WTC11 (cell line): ENCODE data around the gene CD79A. TPM values are rescaled to one million over a fixed set of nuclear protein-coding genes. Genes with fewer than 3 reads are reported as not detected.

Source experiments
- ATAC-seq: fragments of 200-7000 bp; cut with Tn5 transposase; 2 replicates; pipeline ENCODE4 v1.10.0; 2021; ENCODE audit warnings: mild to moderate bottlenecking, moderate library complexity
- CTCF ChIA-PET: fragments of 300-600 bp; sonication (Branson Sonifier 250); formaldehyde crosslinking; loops from one replicate; lab custom pipeline; 2021; ENCODE audit warnings: antibody characterized with exemption; lab: Charles Lee
- POLR2A ChIA-PET: fragments of 350-600 bp; sonication (Branson Sonifier 250); formaldehyde crosslinking; loops from one replicate; lab custom pipeline; 2021; ENCODE audit warnings: antibody characterized with exemption; lab: Charles Lee
- DNase-seq: peaks from one replicate; pipeline ENCODE4 v3.0.0; 2021; ENCODE audit warnings: low spot score
- H3K27ac Mint-ChIP-seq: 2 replicates; pipeline ENCODE4 v1.8.0; 2021; ENCODE audit warnings: mixed read lengths
- H3K27me3 Mint-ChIP-seq: 2 replicates; pipeline ENCODE4 v1.8.0; 2021; ENCODE audit warnings: low read depth, mild to moderate bottlenecking, moderate library complexity, mixed read lengths
- H3K36me3 Mint-ChIP-seq: 2 replicates; pipeline ENCODE4 v1.8.0; 2021; ENCODE audit warnings: mixed read lengths
- H3K4me1 Mint-ChIP-seq: 2 replicates; pipeline ENCODE4 v1.8.0; 2022; ENCODE audit warnings: mixed read lengths
- H3K4me3 Mint-ChIP-seq: 2 replicates; pipeline ENCODE4 v1.8.0; 2021; ENCODE audit warnings: mild to moderate bottlenecking, moderate library complexity, mixed read lengths
- H3K9me3 Mint-ChIP-seq: 2 replicates; pipeline ENCODE4 v1.8.0; 2021; ENCODE audit warnings: mixed read lengths
- CBFB ChIP-seq: sonication (generic); formaldehyde crosslinking; IDR thresholded peaks from 2 replicates; pipeline ENCODE4 v1.8.1; 2022; ENCODE audit warnings: mild to moderate bottlenecking, low read depth, missing genetic modification reagents
- CREM ChIP-seq: sonication (generic); formaldehyde crosslinking; IDR thresholded peaks from 2 replicates; pipeline ENCODE4 v1.8.1; 2022; ENCODE audit warnings: mild to moderate bottlenecking, missing genetic modification reagents, moderate library complexity
- EMX1 ChIP-seq: fragments of 250-450 bp; sonication (Bioruptor Pico); IDR thresholded peaks from 2 replicates; pipeline ENCODE4 v1.8.0; 2021; ENCODE audit warnings: mild to moderate bottlenecking
- FOXJ3 ChIP-seq: sonication (generic); formaldehyde crosslinking; IDR thresholded peaks from 2 replicates; pipeline ENCODE4 v1.9.0; 2021; ENCODE audit warnings: missing genetic modification reagents, mild to moderate bottlenecking, borderline replicate concordance
- HMGA2 ChIP-seq: fragments of 250-450 bp; sonication (Bioruptor Pico); IDR thresholded peaks from 2 replicates; pipeline ENCODE4 v1.4.0; 2021; ENCODE audit warnings: mild to moderate bottlenecking, moderate library complexity
- IRF2 ChIP-seq: sonication (generic); formaldehyde crosslinking; IDR thresholded peaks from 2 replicates; pipeline ENCODE4 v1.8.0; 2022; ENCODE audit warnings: low read depth, missing genetic modification reagents, borderline replicate concordance
- JAZF1 ChIP-seq: fragments of 250-450 bp; sonication (Bioruptor Pico); IDR thresholded peaks from 2 replicates; pipeline ENCODE4 v1.9.0; 2021; ENCODE audit warnings: moderate library complexity, mild to moderate bottlenecking, inconsistent platforms
- MXD4 ChIP-seq: fragments of 250-450 bp; sonication (Bioruptor Pico); IDR thresholded peaks from 2 replicates; pipeline ENCODE4 v1.8.0; 2021; ENCODE audit warnings: mild to moderate bottlenecking, moderate library complexity, borderline replicate concordance
- NR3C1 ChIP-seq: sonication (generic); formaldehyde crosslinking; conservative IDR thresholded peaks from 2 replicates; pipeline ENCODE4 v1.8.1; 2023; ENCODE audit warnings: low read depth, mild to moderate bottlenecking, missing genetic modification reagents
- PRRX2 ChIP-seq: fragments of 250-450 bp; sonication (Bioruptor Pico); IDR thresholded peaks from 2 replicates; pipeline ENCODE4 v1.8.0; 2021; ENCODE audit warnings: mild to moderate bottlenecking
- SMAD4 ChIP-seq: sonication (generic); formaldehyde crosslinking; IDR thresholded peaks from 2 replicates; pipeline ENCODE4 v1.8.0; 2022; ENCODE audit warnings: mild to moderate bottlenecking, missing genetic modification reagents
- SOX15 ChIP-seq: fragments of 250-450 bp; sonication (Bioruptor Pico); IDR thresholded peaks from 2 replicates; pipeline ENCODE4 v1.9.0; 2021; ENCODE audit warnings: mild to moderate bottlenecking
- TEAD1 ChIP-seq: sonication (generic); formaldehyde crosslinking; IDR thresholded peaks from 2 replicates; pipeline ENCODE4 v1.8.0; 2022; ENCODE audit warnings: mild to moderate bottlenecking, missing genetic modification reagents
- ZNF121 ChIP-seq: sonication (generic); formaldehyde crosslinking; IDR thresholded peaks from 2 replicates; pipeline ENCODE4 v1.8.0; 2023; ENCODE audit warnings: missing genetic modification reagents
- ZNF138 ChIP-seq: sonication (generic); formaldehyde crosslinking; conservative IDR thresholded peaks from 2 replicates; pipeline ENCODE4 v1.8.1; 2022; ENCODE audit warnings: mild to moderate bottlenecking, moderate library complexity, missing genetic modification reagents
- ZNF263 ChIP-seq: sonication (generic); formaldehyde crosslinking; IDR thresholded peaks from 2 replicates; pipeline ENCODE4 v1.8.1; 2022; ENCODE audit warnings: low read depth, mild to moderate bottlenecking, moderate library complexity, missing genetic modification reagents
- ZNF423 ChIP-seq: fragments of 250-450 bp; sonication (Bioruptor Pico); IDR thresholded peaks from 2 replicates; pipeline ENCODE4 v2.1.2; 2022; ENCODE audit warnings: mild to moderate bottlenecking, moderate library complexity
- ZNF671 ChIP-seq: fragments of 250-450 bp; sonication (Bioruptor Pico); IDR thresholded peaks from 2 replicates; pipeline ENCODE4 v1.8.0; 2021; ENCODE audit warnings: mild to moderate bottlenecking
- total RNA-seq: library from RNA; stranded (reverse); gene quantifications from 3 replicates; pipeline ENCODE4 v1.2.3, GENCODE V29; 2021
- TF ChIP-seq, protein P1 (sequence below): sonication (generic); formaldehyde crosslinking; IDR thresholded peaks from 2 replicates; pipeline ENCODE4 v1.8.1; 2023; ENCODE audit warnings: mild to moderate bottlenecking, missing genetic modification reagents, borderline replicate concordance
- TF ChIP-seq, protein P2 (sequence below): sonication (generic); formaldehyde crosslinking; conservative IDR thresholded peaks from 2 replicates; pipeline ENCODE4 v1.8.1; 2022; ENCODE audit warnings: mild to moderate bottlenecking, missing genetic modification reagents
- TF ChIP-seq, protein P3 (sequence below): sonication (generic); formaldehyde crosslinking; IDR thresholded peaks from 2 replicates; pipeline ENCODE4 v1.8.1; 2023; ENCODE audit warnings: mild to moderate bottlenecking, missing genetic modification reagents, moderate library complexity
- TF ChIP-seq, protein P4 (sequence below): fragments of 250-450 bp; sonication (Bioruptor Pico); IDR thresholded peaks from 2 replicates; pipeline ENCODE4 v1.9.0; 2021; ENCODE audit warnings: moderate library complexity, mild to moderate bottlenecking, inconsistent platforms, borderline replicate concordance
- TF ChIP-seq, protein P5 (sequence below): sonication (generic); formaldehyde crosslinking; IDR thresholded peaks from 2 replicates; pipeline ENCODE4 v1.8.1; 2023; ENCODE audit warnings: mild to moderate bottlenecking, moderate library complexity, missing genetic modification reagents

CD79A gene
- total RNA-seq, 1 experiment from 2014 or later = 0.42 TPM

DNA sequence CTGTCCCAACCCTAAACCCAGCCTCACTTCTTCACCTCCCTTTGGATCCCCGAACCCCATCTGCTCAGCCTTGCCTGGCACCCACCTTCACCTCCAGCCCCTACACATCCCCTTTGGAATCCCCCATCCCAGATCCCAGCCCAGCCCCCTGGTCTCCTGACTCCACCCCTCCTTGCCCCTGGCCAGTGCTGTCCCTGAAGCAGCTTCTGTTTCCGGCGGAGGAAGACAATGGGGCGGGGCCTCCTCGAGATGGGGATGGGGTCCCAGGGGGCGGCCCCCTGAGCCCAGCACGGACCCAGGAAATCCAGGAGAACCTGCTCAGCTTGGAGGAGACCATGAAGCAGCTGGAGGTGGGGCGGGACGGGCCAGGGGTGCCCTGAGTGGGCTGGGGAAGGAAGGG is 29.2 kb downstream of the CD79A start (continued):
- TF ChIP-seq, protein P1, sequence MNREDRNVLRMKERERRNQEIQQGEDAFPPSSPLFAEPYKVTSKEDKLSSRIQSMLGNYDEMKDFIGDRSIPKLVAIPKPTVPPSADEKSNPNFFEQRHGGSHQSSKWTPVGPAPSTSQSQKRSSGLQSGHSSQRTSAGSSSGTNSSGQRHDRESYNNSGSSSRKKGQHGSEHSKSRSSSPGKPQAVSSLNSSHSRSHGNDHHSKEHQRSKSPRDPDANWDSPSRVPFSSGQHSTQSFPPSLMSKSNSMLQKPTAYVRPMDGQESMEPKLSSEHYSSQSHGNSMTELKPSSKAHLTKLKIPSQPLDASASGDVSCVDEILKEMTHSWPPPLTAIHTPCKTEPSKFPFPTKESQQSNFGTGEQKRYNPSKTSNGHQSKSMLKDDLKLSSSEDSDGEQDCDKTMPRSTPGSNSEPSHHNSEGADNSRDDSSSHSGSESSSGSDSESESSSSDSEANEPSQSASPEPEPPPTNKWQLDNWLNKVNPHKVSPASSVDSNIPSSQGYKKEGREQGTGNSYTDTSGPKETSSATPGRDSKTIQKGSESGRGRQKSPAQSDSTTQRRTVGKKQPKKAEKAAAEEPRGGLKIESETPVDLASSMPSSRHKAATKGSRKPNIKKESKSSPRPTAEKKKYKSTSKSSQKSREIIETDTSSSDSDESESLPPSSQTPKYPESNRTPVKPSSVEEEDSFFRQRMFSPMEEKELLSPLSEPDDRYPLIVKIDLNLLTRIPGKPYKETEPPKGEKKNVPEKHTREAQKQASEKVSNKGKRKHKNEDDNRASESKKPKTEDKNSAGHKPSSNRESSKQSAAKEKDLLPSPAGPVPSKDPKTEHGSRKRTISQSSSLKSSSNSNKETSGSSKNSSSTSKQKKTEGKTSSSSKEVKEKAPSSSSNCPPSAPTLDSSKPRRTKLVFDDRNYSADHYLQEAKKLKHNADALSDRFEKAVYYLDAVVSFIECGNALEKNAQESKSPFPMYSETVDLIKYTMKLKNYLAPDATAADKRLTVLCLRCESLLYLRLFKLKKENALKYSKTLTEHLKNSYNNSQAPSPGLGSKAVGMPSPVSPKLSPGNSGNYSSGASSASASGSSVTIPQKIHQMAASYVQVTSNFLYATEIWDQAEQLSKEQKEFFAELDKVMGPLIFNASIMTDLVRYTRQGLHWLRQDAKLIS (CRISPR knock-in tag) = no peak
- TF ChIP-seq SMAD4 (CRISPR knock-in tag) = no peak
- no peak for TF ChIP-seq MXD4 (CRISPR knock-in tag)
- TF ChIP-seq ZNF671 (CRISPR knock-in tag) = no peak
- no peak for TF ChIP-seq IRF2 (CRISPR knock-in tag)
- no peak for TF ChIP-seq SOX15
- no peak for TF ChIP-seq PRRX2

DNA sequence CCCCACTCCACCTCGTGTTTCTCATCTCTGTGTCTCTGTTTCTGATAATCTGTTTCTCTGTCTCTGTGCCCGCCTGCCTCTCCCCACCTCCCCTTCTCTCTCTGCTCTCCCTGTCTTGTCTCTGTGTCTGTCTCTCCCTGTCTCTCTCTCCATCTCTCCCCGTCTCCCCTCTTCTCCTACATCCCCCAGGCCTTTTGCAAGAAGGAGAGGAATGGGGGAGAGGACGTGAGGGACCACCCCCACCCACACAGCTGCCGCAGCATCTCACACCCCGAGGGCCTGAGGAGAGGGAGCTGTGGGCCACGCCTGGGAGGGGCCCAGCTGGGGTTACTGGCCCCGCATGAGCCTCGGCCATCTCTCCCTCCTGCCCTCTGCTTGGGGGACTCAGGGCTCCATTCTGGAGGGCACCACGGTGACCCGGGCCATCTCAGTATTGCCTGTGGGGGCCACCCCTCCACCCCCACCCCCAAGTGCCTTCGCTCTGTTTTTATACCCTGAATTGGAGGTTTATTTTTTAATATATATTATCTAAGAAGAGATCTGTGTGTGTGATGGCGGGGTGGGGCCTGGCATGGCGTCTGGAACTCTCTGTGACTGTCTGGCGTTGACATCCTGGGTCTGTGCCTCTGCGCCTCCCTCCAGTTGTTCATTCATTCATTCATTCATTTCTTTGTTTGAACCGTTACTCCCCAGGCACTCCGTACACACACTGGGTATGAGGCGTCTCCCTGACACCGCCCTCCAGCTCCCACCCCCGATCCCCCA is 30.0 kb downstream of the CD79A start:
- CTCF ChIA-PET = interaction anchor here (1.0 to 1.7 kb wide), 3 partner anchors 11 to 30 kb away, joined by 3 to 7 read pairs (median 4); no protein-coding TSS in a partner anchor
- no peak overlapping the region for H3K27ac Mint-ChIP-seq

DNA sequence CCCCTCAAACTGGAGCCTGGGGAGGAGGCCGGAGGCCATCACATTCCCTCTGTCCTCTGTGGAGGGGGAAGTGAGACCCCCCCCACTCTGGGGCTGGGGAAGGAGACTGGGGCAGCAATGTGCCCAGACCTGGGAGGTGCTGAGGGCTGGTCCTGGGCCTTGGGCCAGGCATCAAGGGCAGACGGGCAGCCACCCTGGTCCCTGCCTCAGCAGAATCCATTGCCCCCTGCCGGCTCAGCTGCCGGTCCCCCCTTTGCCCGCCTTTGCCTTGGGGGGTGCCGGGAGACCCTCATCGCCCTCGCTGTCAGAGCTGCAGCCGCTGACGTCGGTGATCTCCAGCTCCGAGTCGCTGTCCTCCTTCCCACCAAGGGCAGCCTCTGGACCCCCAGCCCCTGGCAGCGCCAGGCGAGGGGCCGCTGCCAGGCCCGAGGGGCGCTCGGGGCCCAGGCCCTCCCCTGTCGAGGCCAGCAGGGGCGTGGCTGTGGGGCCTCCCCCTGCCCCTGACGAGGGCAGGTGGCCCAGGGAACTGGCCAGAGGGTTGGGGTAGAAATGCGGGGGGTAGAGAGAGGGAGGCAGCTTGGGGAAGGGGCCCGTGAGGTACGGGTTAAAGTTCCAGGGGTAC is 31.0 kb downstream of the CD79A start:
- H3K27ac Mint-ChIP-seq = no peak overlapping the region
- DNase-seq (no peak), ATAC-seq (no peak)
- ChIA-PET CTCF (interaction anchor here (1.3 to 1.7 kb wide), 2 partner anchors 12 to 35 kb away, joined by 3 to 7 read pairs; no protein-coding TSS in a partner anchor), POLR2A (interaction anchor here (0.9 kb wide), 1 partner anchor 15 kb away, joined by 4 read pairs; no protein-coding TSS in a partner anchor)
- TF ChIP-seq CREM (CRISPR knock-in tag) (no peak), ZNF138 (CRISPR knock-in tag) (no peak), TEAD1 (no peak), ZNF263 (CRISPR knock-in tag) (no peak), HMGA2 (CRISPR knock-in tag) (no peak), NR3C1 (CRISPR knock-in tag) (no peak), EMX1 (CRISPR knock-in tag) (no peak), PRRX2 (no peak), ZNF121 (CRISPR knock-in tag) (no peak), FOXJ3 (CRISPR knock-in tag) (no peak)
- TF ChIP-seq, protein P2, sequence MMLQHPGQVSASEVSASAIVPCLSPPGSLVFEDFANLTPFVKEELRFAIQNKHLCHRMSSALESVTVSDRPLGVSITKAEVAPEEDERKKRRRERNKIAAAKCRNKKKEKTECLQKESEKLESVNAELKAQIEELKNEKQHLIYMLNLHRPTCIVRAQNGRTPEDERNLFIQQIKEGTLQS (CRISPR knock-in tag) = no peak
- TF ChIP-seq, protein P3, sequence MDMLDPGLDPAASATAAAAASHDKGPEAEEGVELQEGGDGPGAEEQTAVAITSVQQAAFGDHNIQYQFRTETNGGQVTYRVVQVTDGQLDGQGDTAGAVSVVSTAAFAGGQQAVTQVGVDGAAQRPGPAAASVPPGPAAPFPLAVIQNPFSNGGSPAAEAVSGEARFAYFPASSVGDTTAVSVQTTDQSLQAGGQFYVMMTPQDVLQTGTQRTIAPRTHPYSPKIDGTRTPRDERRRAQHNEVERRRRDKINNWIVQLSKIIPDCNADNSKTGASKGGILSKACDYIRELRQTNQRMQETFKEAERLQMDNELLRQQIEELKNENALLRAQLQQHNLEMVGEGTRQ (CRISPR knock-in tag) = no peak
- TF ChIP-seq, protein P4, sequence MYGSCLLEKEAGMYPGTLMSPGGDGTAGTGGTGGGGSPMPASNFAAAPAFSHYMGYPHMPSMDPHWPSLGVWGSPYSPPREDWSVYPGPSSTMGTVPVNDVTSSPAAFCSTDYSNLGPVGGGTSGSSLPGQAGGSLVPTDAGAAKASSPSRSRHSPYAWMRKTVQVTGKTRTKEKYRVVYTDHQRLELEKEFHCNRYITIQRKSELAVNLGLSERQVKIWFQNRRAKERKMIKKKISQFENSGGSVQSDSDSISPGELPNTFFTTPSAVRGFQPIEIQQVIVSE (CRISPR knock-in tag) = no peak
- H3K9me3 Mint-ChIP-seq = no peaks in the 10 kb centered on the region
- H3K27me3 Mint-ChIP-seq = peaks cover 7% of the 10 kb centered on the region
- H3K4me1 Mint-ChIP-seq = peaks cover 9% of the 10 kb centered on the region
- H3K36me3 Mint-ChIP-seq = peaks cover 11% of the 10 kb centered on the region
- no peak overlapping the region for H3K4me3 Mint-ChIP-seq

More for the DNA sequence above, 30.0 kb downstream of the CD79A start:
- Mint-ChIP-seq H3K27me3 (peaks cover 7% of the 10 kb centered on the region), H3K36me3 (peaks cover 20% of the 10 kb centered on the region), H3K4me1 (peaks cover 5% of the 10 kb centered on the region), H3K4me3 (no peak overlapping the region), H3K9me3 (no peaks in the 10 kb centered on the region)
- TF ChIP-seq JAZF1 (CRISPR knock-in tag) (no peak), CBFB (CRISPR knock-in tag) (no peak), ZNF423 (CRISPR knock-in tag) (no peak), ZNF138 (CRISPR knock-in tag) (no peak)
- TF ChIP-seq, protein P5, sequence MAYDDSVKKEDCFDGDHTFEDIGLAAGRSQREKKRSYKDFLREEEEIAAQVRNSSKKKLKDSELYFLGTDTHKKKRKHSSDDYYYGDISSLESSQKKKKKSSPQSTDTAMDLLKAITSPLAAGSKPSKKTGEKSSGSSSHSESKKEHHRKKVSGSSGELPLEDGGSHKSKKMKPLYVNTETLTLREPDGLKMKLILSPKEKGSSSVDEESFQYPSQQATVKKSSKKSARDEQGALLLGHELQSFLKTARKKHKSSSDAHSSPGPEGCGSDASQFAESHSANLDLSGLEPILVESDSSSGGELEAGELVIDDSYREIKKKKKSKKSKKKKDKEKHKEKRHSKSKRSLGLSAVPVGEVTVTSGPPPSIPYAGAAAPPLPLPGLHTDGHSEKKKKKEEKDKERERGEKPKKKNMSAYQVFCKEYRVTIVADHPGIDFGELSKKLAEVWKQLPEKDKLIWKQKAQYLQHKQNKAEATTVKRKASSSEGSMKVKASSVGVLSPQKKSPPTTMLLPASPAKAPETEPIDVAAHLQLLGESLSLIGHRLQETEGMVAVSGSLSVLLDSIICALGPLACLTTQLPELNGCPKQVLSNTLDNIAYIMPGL (CRISPR knock-in tag) = no peak
- POLR2A ChIA-PET = interaction anchor here (1.7 kb wide), 1 partner anchor 15 kb away, joined by 5 read pairs; no protein-coding TSS in a partner anchor
- no peak for ATAC-seq
- no peak for DNase-seq
